CD4-positive, CD25-positive, alpha-beta regulatory T cell (primary cell): ENCODE measurements around the gene IFITM1. TPM values are rescaled to one million over a fixed set of nuclear protein-coding genes. Genes with fewer than 3 reads are reported as not detected.
"Not testable (repeated sequence)": the region's sequence is repeated elsewhere in the genome, so short reads cannot be mapped to it uniquely, and the experiment has no call there.

ENCODE experiments used
- ATAC-seq, 2 donors: fragments of 150-1000 bp; cut with Tn5 transposase; one replicate each; pipeline ENCODE4 v1.10.0; 2021; ENCODE audit warnings: low read depth in 2 of 2, moderate number of reproducible peaks in 2 of 2, moderate library complexity in 1 of 2
- DNase-seq, 3 donors: peaks; one replicate each; pipeline versions ENCODE4 v3.0.0 to v3.0.0-alpha.2; 2012 to 2022; ENCODE audit warnings: mixed read lengths in 1 of 3
- H3K27ac ChIP-seq: one replicate; pipeline ENCODE4 v1.7.0; 2013; ENCODE audit warnings: mild to moderate bottlenecking, low read length; ENCODE audit not compliant: insufficient read depth, poor library complexity, severe bottlenecking
- H3K27me3 ChIP-seq: one replicate; pipeline ENCODE4 v1.7.0; 2013; ENCODE audit warnings: low read length; ENCODE audit not compliant: control insufficient read depth, insufficient read depth
- H3K36me3 ChIP-seq: one replicate; pipeline ENCODE4 v1.7.0; 2013; ENCODE audit warnings: mild to moderate bottlenecking, low read length, moderate library complexity; ENCODE audit not compliant: control insufficient read depth, insufficient read depth
- H3K4me1 ChIP-seq: 2 replicates; pipeline ENCODE4 v1.7.0; 2013; ENCODE audit warnings: mild to moderate bottlenecking, low read length; ENCODE audit not compliant: insufficient read depth, control insufficient read depth, poor library complexity, severe bottlenecking
- H3K4me3 ChIP-seq: one replicate; pipeline ENCODE4 v1.7.0; 2013; ENCODE audit warnings: low read depth, mild to moderate bottlenecking, low read length, moderate library complexity
- H3K9me3 ChIP-seq, 2 experiments: 1 replicate in 1 of 2; 2 replicates in 1 of 2; pipeline ENCODE4 v1.7.0; 2013; ENCODE audit warnings: low read length in 2 of 2, mild to moderate bottlenecking in 1 of 2, moderate library complexity in 1 of 2; ENCODE audit not compliant: control insufficient read depth in 2 of 2
- H3K27ac Mint-ChIP-seq, 3 donors: one replicate each; pipeline ENCODE4 v1.8.0; 2020 to 2022; ENCODE audit warnings: mild to moderate bottlenecking in 3 of 3, mixed read lengths in 3 of 3, moderate library complexity in 2 of 3
- H3K27me3 Mint-ChIP-seq: one replicate; pipeline ENCODE4 v1.8.0; 2022; ENCODE audit warnings: mild to moderate bottlenecking, mixed read lengths
- H3K36me3 Mint-ChIP-seq: one replicate; pipeline ENCODE4 v1.8.0; 2020; ENCODE audit warnings: mixed read lengths
- H3K4me1 Mint-ChIP-seq, 4 donors: one replicate each; pipeline ENCODE4 v1.8.0; 2020 to 2022; ENCODE audit warnings: mixed read lengths in 4 of 4, mild to moderate bottlenecking in 1 of 4
- H3K4me3 Mint-ChIP-seq, 4 donors: one replicate each; pipeline ENCODE4 v1.8.0; 2020 to 2022; ENCODE audit warnings: mild to moderate bottlenecking in 4 of 4, mixed read lengths in 4 of 4, moderate library complexity in 3 of 4
- H3K9me3 Mint-ChIP-seq, 7 donors: one replicate each; pipeline ENCODE4 v1.8.0; 2020 to 2022; ENCODE audit warnings: mixed read lengths in 7 of 7, mild to moderate bottlenecking in 3 of 7, moderate library complexity in 2 of 7
- polyA plus RNA-seq, 4 donors: library from polyadenylated mRNA; unstranded; fragments of 300-500 nt; fragmentation: Illumina TruSeq; gene quantifications; one replicate each; pipeline ENCODE4 v1.2.3, GENCODE V29; 2021
- total RNA-seq: library from RNA; stranded (reverse); gene quantifications from one replicate; pipeline ENCODE4 v1.2.3, GENCODE V29; 2022

IFITM1 gene
- total and polyA plus RNA-seq, 5 donors from 2014 or later: 320 to 1,544 (median 1,395) TPM

- DNase-seq (no peak), ATAC-seq (no peak)
- no peaks in the 10 kb centered on the region for H3K36me3 ChIP-seq
- peaks cover 4% of the 10 kb centered on the region for H3K36me3 Mint-ChIP-seq
- H3K4me1 Mint-ChIP-seq: peaks cover 0 to 54% (median 7%) of the 10 kb centered on the region in 4 donors
- peaks cover 57% of the 10 kb centered on the region for H3K27me3 Mint-ChIP-seq
- H3K9me3 Mint-ChIP-seq: no peaks in the 10 kb centered on the region
- peak overlapping the region in 1 of 4 donors; percentile 46 for H3K4me3 Mint-ChIP-seq
- H3K4me3 ChIP-seq: no peak overlapping the region
- H3K4me1 ChIP-seq: peaks cover 51% of the 10 kb centered on the region
- H3K27ac Mint-ChIP-seq: no peak overlapping the region
- peaks cover 7% of the 10 kb centered on the region for H3K27me3 ChIP-seq
- no peaks in the 10 kb centered on the region for H3K9me3 ChIP-seq
- H3K27ac ChIP-seq: no peak overlapping the region
These were observed 29.5 kb upstream of the IFITM1 start for GRCh38 chr11:284105-285020.

DNA sequence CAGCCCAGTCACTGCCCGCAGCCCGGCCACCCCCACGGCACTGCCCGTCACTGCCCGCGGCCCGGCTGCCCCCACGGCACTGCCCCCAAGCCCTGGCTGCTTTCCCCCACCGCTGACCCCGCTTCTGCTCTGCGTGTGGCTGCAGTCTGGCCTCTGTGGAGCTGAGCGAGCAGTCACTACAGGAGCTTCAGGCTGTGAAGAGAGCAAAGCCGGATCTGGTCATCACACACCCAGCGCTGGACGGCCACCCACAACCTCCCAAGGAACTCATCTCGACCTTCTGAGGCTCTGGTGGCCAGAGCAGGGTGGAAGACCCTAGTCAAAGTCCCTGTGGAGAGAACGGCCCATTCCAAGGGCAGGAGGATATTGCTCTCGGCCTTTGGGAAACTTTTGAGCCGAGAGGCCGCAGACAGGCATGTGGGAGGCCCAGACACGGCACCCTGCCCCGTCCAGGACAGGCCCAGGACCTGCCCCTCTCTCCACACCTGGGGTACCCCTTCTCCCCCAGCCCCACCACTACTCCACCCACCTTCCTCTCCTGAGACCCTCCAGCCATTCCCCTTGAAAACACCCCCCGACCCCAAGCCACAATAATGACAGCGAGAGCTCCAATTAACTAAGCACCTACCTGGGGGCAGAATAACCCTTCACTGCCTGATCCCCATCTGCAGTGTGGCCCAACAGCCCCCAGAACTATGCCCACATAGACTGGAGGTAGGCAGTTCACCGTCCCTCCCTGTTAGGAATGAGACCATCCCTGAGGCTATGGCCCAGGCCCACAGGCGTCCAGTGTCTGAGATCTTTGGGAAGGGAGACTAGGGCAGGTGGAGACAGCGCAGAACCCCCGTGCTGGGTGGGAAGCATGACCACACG lies 28.6 kb upstream of the IFITM1 start:
- no peak overlapping the region for H3K27ac Mint-ChIP-seq
- H3K4me1 ChIP-seq: peaks cover 47% of the 10 kb centered on the region
- H3K9me3 ChIP-seq: no peaks in the 10 kb centered on the region
- peaks cover 51% of the 10 kb centered on the region for H3K27me3 Mint-ChIP-seq
- H3K27me3 ChIP-seq: peaks cover 7% of the 10 kb centered on the region
- H3K4me3 ChIP-seq: no peak overlapping the region
- peak overlapping the region in 3 of 4 donors; percentile 29 to 96 (median 69) for H3K4me3 Mint-ChIP-seq
- no peaks in the 10 kb centered on the region for H3K36me3 ChIP-seq
- DNase-seq (no peak), ATAC-seq (no peak)
- peaks cover 0 to 58% (median 7%) of the 10 kb centered on the region in 4 donors for H3K4me1 Mint-ChIP-seq
- no peak overlapping the region for H3K27ac ChIP-seq
- peaks cover 4% of the 10 kb centered on the region for H3K36me3 Mint-ChIP-seq
- H3K9me3 Mint-ChIP-seq: no peaks in the 10 kb centered on the region

GRCh38 chr11:285894-286220 lies 28.0 kb upstream of the IFITM1 start:
- H3K27ac Mint-ChIP-seq: peak overlapping the region in 1 of 3 donors; percentile 5
- ATAC-seq (no peak), DNase-seq (no peak)
- no peaks in the 10 kb centered on the region for H3K9me3 Mint-ChIP-seq
- no peak overlapping the region for H3K4me3 ChIP-seq
- H3K36me3 ChIP-seq: no peaks in the 10 kb centered on the region
- peak overlapping the region in 1 of 4 donors; percentile 96 for H3K4me3 Mint-ChIP-seq
- H3K4me1 ChIP-seq: peaks cover 41% of the 10 kb centered on the region
- H3K27me3 Mint-ChIP-seq: peaks cover 49% of the 10 kb centered on the region
- H3K27me3 ChIP-seq: peaks cover 7% of the 10 kb centered on the region
- no peaks in the 10 kb centered on the region for H3K9me3 ChIP-seq
- no peak overlapping the region for H3K27ac ChIP-seq
- peaks cover 4% of the 10 kb centered on the region for H3K36me3 Mint-ChIP-seq
- H3K4me1 Mint-ChIP-seq: peaks cover 0 to 58% (median 7%) of the 10 kb centered on the region in 4 donors

DNA sequence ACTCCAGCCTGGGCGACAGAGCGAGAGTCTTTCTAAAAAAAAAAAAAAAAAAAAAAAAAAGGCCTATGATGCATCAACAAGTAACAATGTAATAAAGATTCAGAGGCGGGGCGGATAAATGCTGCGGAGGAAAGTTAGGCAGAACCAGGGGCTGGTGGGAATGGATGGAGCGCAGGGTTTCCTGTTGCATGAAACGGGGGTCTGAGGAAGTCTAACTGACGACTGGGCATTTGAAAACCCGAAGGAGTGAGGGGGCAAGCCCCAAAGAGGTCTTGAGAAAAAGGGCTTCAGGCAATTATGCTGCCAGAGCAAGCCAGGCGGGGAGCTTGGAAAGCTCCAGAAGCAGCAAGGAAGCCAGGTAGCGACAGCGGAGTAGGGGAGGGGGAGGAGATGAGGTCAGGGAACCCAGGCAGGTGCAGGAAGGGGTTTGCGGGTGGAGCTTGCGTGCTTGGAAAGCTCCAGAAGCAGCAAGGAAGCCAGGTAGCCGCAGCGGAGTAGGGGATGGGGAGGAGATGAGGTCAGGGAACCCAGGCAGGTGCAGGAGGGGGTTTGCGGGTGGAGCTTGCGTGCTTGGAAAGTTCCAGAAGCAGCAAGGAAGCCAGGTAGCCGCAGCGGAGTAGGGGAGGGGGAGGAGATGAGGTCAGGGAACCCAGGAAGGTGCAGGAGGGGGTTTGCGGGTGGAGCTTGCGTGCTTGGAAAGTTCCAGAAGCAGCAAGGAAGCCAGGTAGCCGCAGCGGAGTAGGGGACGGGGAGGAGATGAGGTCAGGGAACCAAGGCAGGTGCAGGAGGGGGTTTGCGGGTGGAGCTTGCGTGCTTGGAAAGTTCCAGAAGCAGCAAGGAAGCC lies 26.6 kb upstream of the IFITM1 start:
- Mint-ChIP-seq H3K27me3 (peaks cover 36% of the 10 kb centered on the region), H3K4me1 (peaks cover 0 to 50% (median 5%) of the 10 kb centered on the region in 4 donors), H3K4me3 (peak overlapping the region; percentile 86 to 98 (median 96)), H3K27ac (peak overlapping the region; percentile 74 to 98 (median 88))
- H3K9me3 Mint-ChIP-seq, H3K27me3 ChIP-seq, ATAC-seq, H3K36me3 Mint-ChIP-seq, H3K9me3 ChIP-seq, H3K36me3 ChIP-seq: not testable (repeated sequence)
- peak; percentile 39 to 70 (median 42) for DNase-seq
- peak overlapping the region; percentile 66 for H3K4me3 ChIP-seq
- H3K4me1 ChIP-seq: peaks cover 28% of the 10 kb centered on the region
- peak overlapping the region; percentile 79 for H3K27ac ChIP-seq

DNA sequence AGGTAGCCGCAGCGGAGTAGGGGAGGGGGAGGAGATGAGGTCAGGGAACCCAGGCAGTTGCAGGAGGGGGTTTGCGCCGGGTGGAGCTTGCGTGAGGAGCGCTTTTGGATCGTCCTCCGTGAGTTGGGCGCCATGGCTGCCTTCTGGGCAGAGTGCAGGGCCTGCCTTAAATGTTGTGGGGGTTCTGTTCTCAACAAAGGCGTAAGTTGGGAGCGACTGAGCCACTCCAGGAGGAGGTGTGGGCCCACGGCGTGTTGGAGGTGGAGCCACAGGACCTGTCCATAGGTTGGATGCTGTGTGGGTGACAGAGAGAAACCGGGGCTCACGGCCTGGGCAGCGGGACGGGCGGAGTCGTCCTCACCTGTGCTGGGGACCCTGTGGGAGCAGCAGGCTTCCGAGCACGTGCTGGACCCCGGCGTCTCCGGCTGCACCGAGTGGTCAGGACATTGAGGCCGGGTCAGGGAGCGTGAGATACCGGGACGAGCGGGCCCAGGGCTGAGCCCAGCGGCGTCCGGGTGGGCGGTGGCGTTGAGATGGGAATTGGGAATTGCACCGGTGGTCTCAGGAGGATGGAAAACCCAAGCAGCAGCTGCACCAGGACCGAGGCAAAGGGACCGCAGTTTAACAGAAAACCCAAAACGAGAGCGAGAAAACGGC lies 25.9 kb upstream of the IFITM1 start:
- no peaks in the 10 kb centered on the region for H3K9me3 Mint-ChIP-seq
- peaks cover 23% of the 10 kb centered on the region for H3K4me1 ChIP-seq
- peak overlapping the region; percentile 66 for H3K4me3 ChIP-seq
- H3K9me3 ChIP-seq: no peaks in the 10 kb centered on the region
- H3K27ac ChIP-seq: peak overlapping the region; percentile 79
- peaks cover 1% of the 10 kb centered on the region for H3K36me3 Mint-ChIP-seq
- peak overlapping the region; percentile 88 to 92 (median 89) for H3K27ac Mint-ChIP-seq
- peaks cover 28% of the 10 kb centered on the region for H3K27me3 Mint-ChIP-seq
- H3K4me1 Mint-ChIP-seq: peaks cover 0 to 43% (median 5%) of the 10 kb centered on the region in 4 donors
- H3K27me3 ChIP-seq: peaks cover under 1% of the 10 kb centered on the region
- ATAC-seq (peak; percentile 18 to 34), DNase-seq (peak in 1 of 3 donors; percentile 36)
- H3K36me3 ChIP-seq: no peaks in the 10 kb centered on the region
- peak overlapping the region; percentile 86 to 98 (median 96) for H3K4me3 Mint-ChIP-seq

DNA sequence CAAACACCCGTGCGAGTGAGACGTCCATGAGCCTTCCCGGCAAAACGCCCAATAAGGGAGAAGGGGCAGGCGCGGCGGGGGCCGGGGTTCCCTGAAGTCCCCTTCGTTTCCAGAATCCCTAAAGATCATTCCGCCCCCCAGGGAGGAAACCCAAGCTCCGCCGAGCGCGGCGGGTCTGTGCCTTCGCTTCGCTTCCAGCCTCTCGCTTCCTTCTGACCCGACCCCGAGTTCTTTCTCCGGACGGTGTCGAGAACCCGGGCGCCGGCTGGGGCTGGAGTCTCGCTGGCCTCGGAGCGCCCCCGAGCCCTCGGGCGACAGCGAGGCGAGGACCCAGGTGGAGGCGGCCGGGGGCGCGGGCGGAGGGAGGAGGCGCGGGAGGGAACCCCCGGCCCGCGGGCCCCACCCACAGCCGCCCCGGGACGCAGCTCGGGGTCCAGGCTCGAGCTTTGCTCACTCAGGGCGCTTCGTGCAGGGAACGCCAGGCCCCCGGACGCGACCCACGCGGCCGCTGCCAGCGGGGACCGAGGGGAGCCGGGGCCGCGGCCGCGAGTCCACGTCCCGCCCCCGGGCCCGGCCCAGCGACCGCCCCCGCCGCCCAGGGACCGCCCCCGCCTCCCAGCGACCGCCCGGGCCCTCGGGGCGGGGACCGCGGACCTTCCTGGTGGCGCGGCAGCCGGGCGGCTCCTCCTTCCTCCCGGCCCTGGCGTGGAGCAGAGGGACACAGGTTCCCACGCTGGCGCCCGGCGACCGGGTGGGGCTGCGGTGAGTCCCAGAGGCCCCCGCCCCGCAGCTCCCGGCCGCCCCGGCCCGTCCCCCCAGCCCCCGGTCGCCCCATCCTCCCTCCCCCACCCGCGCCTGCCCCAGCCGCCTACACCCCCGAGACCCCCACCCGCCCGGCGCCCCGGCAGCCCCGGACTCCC lies 25.1 kb upstream of the IFITM1 start, which contains the start of gene PGGHG:
TSS of gene PGGHG (plus strand) at position 649 of the 920 bp plus-strand sequence. CDS start 691 bp downstream, outside the sequence.
- DNase-seq: peak in 1 of 3 donors; percentile 61
- Histone ChIP-seq H3K27ac (peak within 1 kb of the TSS; percentile 79), H3K4me3 (peak within 1 kb of the TSS; percentile 66), H3K4me1 (peaks cover 23% of the 10 kb centered on the region), H3K27me3 (no peaks in the 10 kb centered on the region), H3K9me3 (no peaks in the 10 kb centered on the region), H3K36me3 (no peaks in the 10 kb centered on the region)
- H3K9me3 Mint-ChIP-seq: no peaks in the 10 kb centered on the region
- peak; percentile 35 to 52 for ATAC-seq
- H3K27me3 Mint-ChIP-seq: peaks cover 21% of the 10 kb centered on the region
- H3K4me1 Mint-ChIP-seq: peaks cover 0 to 37% (median 4%) of the 10 kb centered on the region in 4 donors
- H3K27ac Mint-ChIP-seq: peak within 1 kb of the TSS; percentile 88 to 92 (median 89)
- H3K4me3 Mint-ChIP-seq: peak within 1 kb of the TSS; percentile 86 to 98 (median 96)
- H3K36me3 Mint-ChIP-seq: no peaks in the 10 kb centered on the region
